Measurements from ENCODE around the gene RABEPK. TPM values are rescaled to one million over a fixed set of nuclear protein-coding genes. Genes with fewer than 3 reads are reported as not detected.

RABEPK gene
- total RNA-seq (2022; extraction: Qiagen RNA extraction; ENCODE audit: low read depth): 39.1 to 47.8 TPM (median 45.3 TPM) in 5 replicates

GRCh38 chr9:125200216-125201047 lies at the start of gene RABEPK:
Gene RABEPK (plus strand): TSS chr9:125200542. CDS start chr9:125203014, 2,472 bp downstream.

GRCh38 chr9:125189361-125190289 lies 10.7 kb upstream of the RABEPK start, which contains the start of gene PPP6C:
Gene PPP6C (minus strand): TSS chr9:125189803. CDS start chr9:125189718, 85 bp downstream.

GRCh38 chr9:125241000-125241862 lies 40.9 kb downstream of the RABEPK start, which contains the start of gene HSPA5:
Gene HSPA5 (minus strand): TSS chr9:125241343. CDS start chr9:125241126, 217 bp downstream.

GRCh38 chr9:125261501-125262293 lies 61.4 kb downstream of the RABEPK start, which contains the start of gene GAPVD1:
Gene GAPVD1 (plus strand): TSS chr9:125261826. CDS start chr9:125298922, 37,096 bp downstream.

Other genes starting within 250 kb of the RABEPK start
- 0.78 to 2.6 TPM (median 2.0 TPM) in 5 replicates for gene SCAI, start 57.0 kb upstream of the RABEPK start, total RNA-seq (2022; extraction: Qiagen RNA extraction; ENCODE audit: low read depth)
- 25.2 to 32.6 TPM (median 28.4 TPM) in 5 replicates for gene PPP6C, start 10.7 kb upstream of the RABEPK start, total RNA-seq (2022; extraction: Qiagen RNA extraction; ENCODE audit: low read depth)
- 368 to 406 TPM (median 395 TPM) in 5 replicates for gene HSPA5, start 40.8 kb downstream of the RABEPK start, total RNA-seq (2022; extraction: Qiagen RNA extraction; ENCODE audit: low read depth)
- gene GAPVD1, start 61.3 kb downstream of the RABEPK start, total RNA-seq (2022; extraction: Qiagen RNA extraction; ENCODE audit: low read depth): 15.1 to 20.6 TPM (median 18.6 TPM) in 5 replicates